ENCODE results near the gene OTUD6A. TPM values are rescaled to one million over a fixed set of nuclear protein-coding genes. Genes with fewer than 3 reads are reported as not detected.

OTUD6A gene
- total RNA-seq, 1 experiment from 2014 or later, result not detected

DNA sequence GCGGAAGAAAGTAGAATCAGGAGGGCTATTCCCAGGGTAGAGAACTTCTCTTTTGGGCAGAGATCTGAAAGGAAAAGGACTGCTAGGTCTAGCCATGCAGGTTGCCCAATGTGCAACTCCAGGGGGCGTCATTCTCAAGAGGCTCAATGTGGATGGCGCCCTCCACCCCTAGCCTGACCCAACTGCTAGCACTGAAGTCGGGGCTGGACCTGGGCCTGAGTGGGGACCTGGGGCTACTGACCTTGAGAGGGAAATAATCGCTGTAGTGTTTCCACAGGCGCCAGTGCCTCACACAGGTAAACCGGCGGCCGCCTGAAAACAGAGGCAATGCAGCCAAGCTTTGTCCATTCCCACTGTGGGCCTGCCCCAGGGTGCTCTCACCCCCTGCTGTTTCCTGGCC, 18.6 kb upstream of the OTUD6A start:
- no peak for DNase-seq (ENCODE audit: low spot score)
- in situ Hi-C loops (cut with HindIII; ENCODE audit: low sequenced_read_pairs), result no loop called here

DNA sequence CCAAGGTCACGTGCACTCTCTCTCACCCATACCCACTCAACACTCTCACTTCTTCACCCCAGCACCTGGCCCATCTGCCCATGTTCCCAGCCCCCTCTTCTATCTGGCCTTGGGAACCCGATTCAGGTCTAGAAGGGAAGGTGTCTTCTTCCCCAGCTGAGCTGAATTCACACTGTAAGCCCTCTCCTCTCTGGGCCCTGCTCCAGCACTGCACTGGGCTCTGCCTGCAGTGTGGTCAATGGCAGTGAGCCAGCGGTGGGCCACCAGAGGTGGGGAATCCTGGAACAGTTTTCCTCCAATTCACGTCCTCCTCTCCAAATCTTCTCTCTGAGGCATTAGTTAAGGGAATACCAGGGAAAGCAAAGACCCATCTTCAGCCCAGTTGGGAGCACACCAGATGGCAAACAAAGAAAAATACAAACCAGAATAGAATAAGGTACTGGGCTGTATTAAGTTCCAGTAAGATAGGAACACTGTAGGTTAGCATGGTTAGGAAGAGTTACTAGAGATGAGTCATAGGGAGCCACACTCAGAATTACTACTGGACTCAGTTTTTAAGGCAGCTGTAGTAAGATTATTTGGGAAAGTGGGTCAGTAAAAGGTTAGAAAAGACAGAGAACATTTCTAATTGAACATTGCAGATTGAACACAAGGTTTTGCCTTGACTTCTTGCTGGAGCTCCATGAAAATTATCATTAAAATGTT, 17.6 kb upstream of the OTUD6A start:
- no peak for DNase-seq (ENCODE audit: low spot score)
- in situ Hi-C loops (cut with HindIII; ENCODE audit: low sequenced_read_pairs), result no loop called here

DNA sequence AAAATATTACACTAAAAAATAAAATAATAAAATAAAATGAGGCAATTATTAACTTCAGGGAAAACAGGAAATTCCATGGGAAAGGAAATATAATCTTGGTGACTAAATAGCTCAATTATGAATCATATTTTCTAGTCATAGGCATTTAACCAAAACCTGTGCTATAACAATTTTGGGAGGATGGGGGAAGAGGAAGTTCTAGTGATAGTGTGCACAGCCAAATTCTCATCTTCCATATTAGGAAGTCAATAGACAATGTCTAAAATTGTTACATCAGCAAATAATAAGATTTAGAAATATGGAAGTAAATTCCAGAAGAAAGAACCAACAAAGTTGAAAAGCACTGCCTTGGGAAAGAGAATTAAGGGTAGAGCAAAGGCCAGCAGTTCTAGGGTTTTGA, 15.3 kb upstream of the OTUD6A start:
- in situ Hi-C loops (cut with HindIII; ENCODE audit: low sequenced_read_pairs), result no loop called here

DNA sequence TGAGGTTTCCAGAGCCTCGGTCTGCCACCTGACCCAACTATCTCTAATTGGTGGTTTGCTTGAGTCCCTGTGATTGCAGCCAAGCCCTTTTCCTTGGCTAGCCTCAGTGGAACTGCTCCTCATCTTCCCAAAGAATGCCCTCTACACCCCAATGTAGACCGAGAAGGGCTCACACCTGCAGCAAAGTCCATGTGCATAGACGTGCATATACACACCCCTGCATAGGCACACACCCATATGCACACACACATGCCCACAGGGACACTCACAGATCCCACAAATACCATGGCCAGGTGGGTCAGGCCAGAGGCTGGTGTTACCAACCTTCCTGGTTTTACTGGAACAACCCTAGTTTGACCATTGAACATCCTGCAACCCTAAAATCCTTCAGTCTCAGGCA, 12.9 kb upstream of the OTUD6A start:
- in situ Hi-C loops (cut with HindIII; ENCODE audit: low sequenced_read_pairs), result no loop called here

More for the DNA sequence above, 15.3 kb upstream of the OTUD6A start:
- DNase-seq (ENCODE audit: low spot score), result no peak

DNA sequence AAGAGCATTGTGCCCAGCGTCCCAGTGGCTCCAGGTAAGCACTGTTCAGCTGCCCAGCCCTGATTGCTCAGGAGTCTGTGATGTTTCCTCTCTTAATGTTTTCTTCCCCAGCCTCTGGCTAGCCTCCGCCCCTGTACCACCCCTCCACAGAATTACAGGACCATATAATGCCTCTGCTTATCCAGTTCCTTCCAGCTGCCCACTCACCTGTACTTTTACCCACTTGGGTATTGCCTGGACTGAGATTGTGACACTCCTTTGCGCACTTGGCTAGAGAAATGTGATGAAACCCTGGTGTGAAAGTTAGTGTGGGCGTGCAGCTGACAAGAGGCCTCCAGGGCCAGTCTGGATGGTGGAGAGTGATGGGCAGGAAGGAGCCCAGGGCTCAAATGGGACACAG, 12.3 kb upstream of the OTUD6A start, which contains the start of gene AWAT2:
TSS of gene AWAT2 (minus strand) at position 14 of the 400 bp plus-strand sequence. CDS start at position 8, 6 bp downstream.
- in situ Hi-C loops (cut with HindIII; ENCODE audit: low sequenced_read_pairs), result no loop called here

More for the DNA sequence above, 12.9 kb upstream of the OTUD6A start:
- DNase-seq (ENCODE audit: low spot score), result no peak

DNA sequence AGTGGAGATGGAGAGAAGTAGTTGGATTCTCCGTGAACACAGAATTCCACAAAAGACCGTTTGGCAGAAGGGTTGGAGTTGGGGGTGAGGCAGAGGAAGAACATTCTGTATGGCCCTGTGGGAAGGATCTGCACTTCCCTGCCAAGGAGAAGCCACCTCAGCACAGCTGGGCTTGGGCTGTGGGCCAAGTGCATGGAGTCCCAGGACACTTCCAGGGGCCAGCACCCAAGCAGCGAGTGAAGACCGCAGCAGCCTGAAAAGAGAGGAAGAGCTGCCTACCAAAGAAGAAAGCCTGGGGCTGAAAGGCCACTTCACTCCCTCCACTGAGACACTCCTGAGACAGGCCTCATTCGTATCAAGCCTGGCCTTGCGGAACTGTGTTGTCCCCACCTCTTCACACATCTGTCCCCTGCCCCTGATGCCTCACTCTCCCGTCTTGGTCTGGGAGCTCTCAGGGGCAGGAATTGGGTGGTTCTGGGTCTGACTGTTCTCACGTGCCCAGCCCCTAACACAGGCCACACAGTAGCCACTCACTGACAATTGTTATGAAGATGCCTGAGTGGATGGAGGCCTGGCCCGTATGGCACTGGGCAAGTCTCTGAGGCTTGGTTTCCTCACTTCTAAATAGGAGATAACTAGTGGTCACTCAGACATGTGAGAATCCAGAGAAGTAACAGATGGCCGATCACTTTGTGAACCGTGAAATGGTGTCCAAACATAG, 9.2 kb upstream of the OTUD6A start:
- in situ Hi-C loops (cut with HindIII; ENCODE audit: low sequenced_read_pairs), result no loop called here
- no peak for DNase-seq (ENCODE audit: low spot score)

More for the DNA sequence above, 12.3 kb upstream of the OTUD6A start, which contains the start of gene AWAT2:
- no peak for DNase-seq (ENCODE audit: low spot score)

DNA sequence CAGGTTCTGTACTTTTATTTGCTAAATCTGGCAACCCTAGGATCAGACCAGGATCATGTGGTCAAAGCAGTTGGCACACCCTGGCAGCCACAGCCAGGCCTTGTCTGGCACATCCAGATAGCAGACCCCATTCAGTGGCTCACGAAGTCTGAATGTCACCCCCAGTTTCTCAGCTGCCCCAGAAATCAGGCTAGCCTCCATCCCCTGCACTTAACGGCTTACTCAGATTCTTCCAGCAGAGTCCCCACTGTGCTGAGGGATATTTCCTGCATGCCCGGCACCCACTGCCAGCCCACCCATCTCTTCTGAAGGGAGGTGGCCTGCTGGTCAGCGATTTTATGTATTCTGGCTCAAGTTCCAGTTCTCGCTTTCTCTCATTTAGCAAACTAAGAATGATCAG, 7.9 kb upstream of the OTUD6A start:
- no peak for DNase-seq (ENCODE audit: low spot score)
- in situ Hi-C loops (cut with HindIII; ENCODE audit: low sequenced_read_pairs), result no loop called here

DNA sequence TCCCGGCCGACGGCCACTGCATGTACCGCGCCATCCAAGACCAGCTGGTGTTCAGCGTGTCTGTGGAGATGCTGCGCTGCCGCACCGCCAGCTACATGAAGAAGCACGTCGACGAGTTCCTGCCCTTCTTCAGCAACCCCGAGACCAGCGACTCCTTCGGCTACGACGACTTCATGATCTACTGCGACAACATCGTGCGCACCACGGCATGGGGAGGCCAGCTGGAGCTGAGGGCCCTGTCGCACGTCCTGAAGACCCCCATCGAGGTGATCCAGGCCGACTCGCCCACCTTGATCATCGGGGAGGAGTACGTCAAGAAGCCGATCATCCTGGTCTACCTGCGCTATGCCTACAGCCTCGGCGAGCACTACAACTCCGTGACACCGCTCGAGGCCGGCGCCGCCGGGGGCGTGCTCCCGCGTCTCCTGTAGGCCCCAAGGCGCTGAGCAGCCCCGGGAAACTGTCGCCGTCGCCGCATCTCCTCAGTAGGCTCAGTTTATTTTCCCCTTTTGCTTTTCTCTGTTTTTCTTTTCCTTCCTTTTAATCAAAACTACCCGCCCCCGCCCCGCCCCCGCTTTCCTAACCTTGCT, 799 bp downstream of the OTUD6A start:
- in situ Hi-C loops (cut with HindIII; ENCODE audit: low sequenced_read_pairs), result no loop called here
- no peak for DNase-seq (ENCODE audit: low spot score)

DNA sequence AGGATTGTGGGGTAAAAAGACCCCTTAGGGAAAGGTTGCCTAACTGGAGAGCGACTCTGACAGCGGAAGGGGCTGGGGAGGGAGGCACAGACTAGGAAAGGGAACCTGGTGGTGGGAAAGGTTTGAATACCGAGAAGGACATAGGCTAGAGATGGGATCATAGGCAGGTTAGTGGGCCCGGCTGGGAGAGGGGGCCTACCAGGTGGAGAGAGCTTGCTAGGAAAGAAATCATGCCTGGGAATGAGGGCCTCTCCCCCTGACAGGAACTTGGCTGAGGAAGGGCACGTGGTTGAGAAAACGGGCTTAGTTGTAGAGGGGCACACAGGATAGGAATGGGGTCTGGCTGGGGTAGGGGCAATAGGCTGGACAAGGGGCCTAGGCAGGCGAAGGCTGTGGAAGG, 4.4 kb downstream of the OTUD6A start:
- in situ Hi-C loops (cut with HindIII; ENCODE audit: low sequenced_read_pairs), result no loop called here
- no peak for DNase-seq (ENCODE audit: low spot score)

DNA sequence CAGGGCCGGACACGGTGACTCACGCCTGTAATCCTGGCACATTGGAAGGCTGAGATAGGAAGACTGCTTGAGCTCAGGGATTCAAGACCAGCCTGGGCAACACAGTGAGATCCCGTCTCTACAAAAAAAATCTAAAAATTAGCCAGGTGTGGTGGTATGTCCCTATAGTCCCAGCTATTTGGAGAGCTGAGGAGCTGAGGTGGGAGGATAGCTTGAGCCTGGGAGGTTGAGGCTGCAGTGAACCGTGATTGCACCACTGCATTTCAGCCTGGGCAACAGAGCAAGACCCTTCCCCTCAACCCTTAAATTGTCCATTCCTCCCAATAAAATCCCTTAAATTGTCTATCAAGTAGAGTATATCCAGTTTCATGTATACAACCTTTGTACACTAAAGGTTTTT, 17.0 kb downstream of the OTUD6A start:
- no peak for DNase-seq (ENCODE audit: low spot score)
- in situ Hi-C loops (cut with HindIII; ENCODE audit: low sequenced_read_pairs), result no loop called here

DNA sequence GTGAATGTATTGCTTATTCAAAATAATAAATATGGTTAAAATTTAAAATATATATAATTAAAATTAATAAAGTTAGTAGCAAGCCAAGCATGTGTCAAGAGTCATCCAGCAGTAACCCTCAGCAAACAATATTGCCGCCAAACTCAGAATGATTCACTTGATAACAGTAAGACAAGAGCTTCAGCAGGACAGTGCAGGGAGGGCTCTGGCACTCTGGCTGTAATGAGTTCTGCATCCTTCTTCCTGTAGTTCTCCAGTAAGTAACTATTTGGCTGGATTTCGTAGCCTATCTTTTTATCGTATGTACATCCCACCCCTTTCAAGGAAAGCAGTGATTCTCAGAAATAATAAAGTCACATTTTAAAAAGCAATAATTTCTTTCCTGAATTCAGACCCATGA, 17.6 kb downstream of the OTUD6A start:
- DNase-seq (ENCODE audit: low spot score), result no peak
- in situ Hi-C loops (cut with HindIII; ENCODE audit: low sequenced_read_pairs), result no loop called here

DNA sequence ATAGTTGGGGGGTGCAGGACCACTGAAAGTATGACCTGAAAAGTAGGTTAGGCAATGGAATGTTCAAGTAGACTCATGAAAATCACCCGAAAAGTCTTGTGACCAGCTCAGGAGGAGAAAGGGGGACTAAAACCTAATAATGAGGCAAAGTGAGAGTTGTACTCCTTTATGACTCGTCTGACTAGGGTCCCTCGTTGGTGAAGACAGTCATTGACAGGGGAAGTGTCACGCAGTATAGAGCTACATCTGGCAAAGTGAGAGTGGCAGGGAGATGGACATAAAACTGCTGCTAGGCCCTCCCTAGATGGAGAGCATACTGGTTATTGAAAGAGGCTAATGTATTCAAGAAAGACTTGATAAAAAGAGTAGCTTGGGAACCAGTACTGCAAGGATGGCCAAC, 20.5 kb downstream of the OTUD6A start:
- in situ Hi-C loops (cut with HindIII; ENCODE audit: low sequenced_read_pairs), result no loop called here
- DNase-seq (ENCODE audit: low spot score), result no peak

DNA sequence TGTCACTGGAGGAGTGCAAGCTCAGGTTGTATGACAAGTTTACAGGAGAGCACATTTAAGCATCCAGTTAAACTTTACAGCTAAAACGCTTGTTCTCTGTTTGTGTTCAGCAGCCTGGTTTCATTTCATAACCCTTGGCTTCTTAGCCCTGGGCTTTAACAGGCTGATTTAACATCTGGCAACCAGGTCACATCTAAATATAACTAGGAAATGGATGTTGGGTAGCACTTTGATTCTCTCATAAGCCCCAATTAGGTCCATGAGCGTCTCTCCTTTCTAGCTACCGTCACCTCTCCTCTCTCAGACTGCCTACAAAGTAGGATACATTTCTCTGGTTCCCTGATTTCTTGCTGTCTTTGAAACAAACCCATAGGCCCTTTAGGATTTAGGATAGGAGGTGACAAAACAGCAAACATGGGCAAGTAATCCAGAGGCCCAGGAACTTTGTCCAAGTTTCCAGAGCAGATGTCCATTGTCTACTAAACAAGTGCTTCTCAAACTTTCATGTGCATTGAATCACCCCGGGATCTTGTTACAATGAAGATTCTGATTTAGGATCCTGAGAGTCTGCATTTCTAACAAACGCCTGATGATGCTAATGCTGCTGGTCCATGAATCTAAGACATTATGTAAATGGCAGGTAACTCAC, 22.5 kb downstream of the OTUD6A start:
- DNase-seq (ENCODE audit: low spot score), result no peak
- in situ Hi-C loops (cut with HindIII; ENCODE audit: low sequenced_read_pairs), result no loop called here

DNA sequence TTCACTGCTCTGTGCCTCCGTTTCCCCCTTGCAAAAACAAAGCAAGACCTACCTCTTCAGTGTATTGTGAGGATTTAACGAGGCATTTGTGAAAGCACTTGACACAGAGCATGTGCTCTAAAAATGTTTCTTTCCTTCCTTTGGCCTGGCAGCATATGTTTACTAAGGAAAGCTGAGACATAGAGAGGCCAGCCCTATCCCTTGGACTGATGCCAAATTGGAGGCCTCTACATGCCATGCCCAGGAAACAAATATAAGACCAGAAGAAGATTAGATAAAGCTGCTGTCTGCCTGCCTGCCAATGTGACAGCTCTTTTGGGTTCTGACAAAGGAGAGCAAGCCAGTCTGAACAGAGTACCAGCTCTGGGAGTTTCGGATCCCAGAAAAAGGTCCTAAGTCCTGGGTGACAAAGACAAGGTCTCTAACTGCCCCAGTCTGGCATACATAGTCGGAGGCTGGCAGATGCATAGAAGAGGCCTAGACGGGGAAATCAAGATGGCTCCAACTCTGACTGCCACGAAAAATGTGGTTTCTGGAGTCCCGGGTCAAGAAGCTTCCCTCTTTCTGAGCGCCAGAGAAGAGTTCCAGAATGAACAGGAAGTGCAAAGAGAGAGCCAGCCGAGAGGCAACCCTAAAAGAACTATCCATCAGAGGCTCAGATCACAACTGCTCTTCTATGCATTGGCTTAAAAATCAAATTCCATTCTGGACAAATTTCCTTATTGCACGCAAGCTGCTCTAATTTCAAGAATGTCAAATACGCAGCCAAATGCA, 25.8 kb downstream of the OTUD6A start:
- in situ Hi-C loops (cut with HindIII; ENCODE audit: low sequenced_read_pairs), result no loop called here
- peak; percentile 19 for DNase-seq (ENCODE audit: low spot score)

DNA sequence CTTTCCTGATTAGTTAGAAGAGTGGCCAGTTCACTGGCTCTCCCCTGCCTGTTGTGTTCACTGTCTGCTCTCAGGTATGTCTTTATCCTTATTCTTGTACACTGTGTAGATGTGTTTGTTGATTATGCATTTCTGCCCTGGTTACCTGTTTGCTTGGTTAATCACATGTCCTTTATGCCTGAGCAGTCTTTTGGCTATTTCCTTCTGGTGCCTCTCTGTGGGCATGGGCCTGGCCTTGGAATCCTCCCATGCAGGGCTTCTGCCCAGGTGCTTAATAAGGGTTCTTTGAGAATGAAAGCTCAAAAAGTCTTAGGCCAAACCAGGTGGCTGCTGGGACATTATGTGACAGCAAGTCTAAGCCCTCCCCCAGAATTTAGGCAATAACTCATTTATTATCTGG, 26.5 kb downstream of the OTUD6A start:
- DNase-seq (ENCODE audit: low spot score), result peak; percentile 17
- in situ Hi-C loops (cut with HindIII; ENCODE audit: low sequenced_read_pairs), result no loop called here

DNA sequence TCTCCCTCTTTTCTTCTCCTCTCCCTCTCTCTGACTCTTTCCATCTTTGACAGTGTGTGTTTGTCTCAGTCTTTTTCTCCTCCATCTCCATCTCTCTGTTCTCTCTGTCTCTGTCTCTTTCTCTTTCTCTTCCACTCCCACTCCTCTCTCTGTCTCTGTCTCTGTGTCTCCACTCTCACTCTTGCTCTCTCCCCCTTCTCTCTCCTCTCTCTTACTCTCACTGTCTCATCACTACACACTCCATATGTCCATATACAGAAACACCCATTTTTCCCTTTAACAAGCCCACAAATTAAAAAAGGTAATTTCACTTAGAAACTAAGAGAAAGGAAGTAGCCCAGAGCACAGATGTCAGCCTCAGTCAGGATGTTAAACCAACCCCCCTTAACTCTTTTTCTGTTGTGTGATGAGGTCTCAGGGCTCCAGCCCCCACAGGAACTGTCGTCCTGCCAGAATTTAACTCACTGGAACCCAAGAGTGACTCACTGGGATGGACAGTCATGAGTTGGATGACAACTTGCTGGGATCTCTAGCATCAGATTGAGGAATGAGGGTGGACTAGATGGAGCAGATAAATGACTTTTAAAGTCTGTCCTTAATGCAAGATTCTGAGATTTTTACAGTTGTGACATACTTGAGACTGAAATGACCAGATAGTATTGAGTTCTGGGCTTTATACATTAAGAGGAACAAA, 27.5 kb downstream of the OTUD6A start:
- no peak for DNase-seq (ENCODE audit: low spot score)
- in situ Hi-C loops (cut with HindIII; ENCODE audit: low sequenced_read_pairs), result no loop called here

DNA sequence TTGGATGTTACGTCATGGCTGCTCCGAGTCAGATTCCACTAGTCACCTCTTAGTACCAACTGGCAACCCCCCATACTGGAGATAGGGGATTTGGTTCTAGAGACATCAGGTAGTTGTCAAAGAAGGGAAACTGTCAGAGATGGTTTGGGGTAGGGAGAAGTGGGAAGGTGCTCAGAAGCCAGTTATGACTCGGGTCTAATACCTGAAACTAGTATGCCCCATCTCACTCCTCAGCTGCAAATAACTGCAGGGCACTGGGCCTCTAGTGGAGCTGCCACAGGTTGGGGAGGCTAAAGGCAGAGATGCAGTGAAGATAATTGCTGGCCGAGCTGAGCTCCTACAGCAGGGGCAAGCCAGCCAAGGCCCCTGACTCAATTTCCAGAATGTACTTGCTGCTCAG, 30.0 kb downstream of the OTUD6A start:
- in situ Hi-C loops (cut with HindIII; ENCODE audit: low sequenced_read_pairs), result no loop called here
- no peak for DNase-seq (ENCODE audit: low spot score)

DNA sequence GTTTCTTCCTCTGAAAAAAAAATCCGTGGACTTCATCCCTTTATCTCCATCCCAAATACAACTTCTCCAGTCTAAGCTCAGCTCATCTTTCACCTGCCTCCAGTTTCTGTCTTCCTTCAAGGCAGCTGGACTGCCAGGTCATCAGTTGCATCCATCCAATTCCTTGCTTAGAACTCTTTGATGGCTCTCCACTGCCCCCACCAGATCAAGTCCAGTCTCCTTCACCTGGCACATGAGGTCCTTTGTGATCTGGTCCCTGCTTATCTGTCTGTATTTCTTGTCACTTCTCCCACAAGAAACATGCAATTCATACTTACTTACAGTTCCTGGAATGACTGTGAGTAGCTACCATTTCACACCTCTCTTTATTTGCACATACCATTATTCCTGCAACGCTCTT, 33.8 kb downstream of the OTUD6A start:
- in situ Hi-C loops (cut with HindIII; ENCODE audit: low sequenced_read_pairs), result no loop called here
- no peak for DNase-seq (ENCODE audit: low spot score)

DNA sequence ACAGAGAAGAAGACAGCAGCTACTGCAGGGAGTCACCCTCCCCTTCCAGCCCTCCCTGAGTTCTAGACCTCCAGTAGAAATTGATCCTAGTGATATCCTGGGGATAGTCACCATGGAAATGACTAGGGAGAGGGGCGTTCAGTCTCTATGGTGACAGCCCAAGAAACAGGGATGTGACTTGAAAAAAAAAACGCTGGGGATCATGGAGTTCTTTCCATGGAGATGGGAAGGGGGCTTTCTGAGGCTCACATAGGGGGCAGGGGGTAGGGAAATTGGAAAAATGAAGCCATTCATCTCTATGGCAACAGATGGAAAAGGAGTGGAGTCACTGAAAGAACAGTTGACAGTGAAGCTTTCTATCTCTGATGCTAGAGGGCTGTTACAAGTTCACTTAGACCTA, 43.0 kb downstream of the OTUD6A start:
- in situ Hi-C loops (cut with HindIII; ENCODE audit: low sequenced_read_pairs), result no loop called here
- DNase-seq (ENCODE audit: low spot score), result no peak

Data from G401 (cell line).